Gastrocnemius medialis (tissue), 4 donors: Measurements from ENCODE around the gene NAV2. TPM values are rescaled to one million over a fixed set of nuclear protein-coding genes. Genes with fewer than 3 reads are reported as not detected.

ENCODE experiments used
- ATAC-seq, 2 donors: fragments of 150-250 bp; one replicate each; pipeline ENCODE4 v1.9.1; 2016
- DNase-seq, 2 donors: peaks; one replicate each; pipeline ENCODE4 v3.0.0-alpha.2; 2019
- H3K27ac ChIP-seq, 4 donors: fragments of 200-600 bp; sonication (generic); 1 replicate in 1 of 4; 2 replicates in 3 of 4; pipeline ENCODE4 v1.5.1; 2016 to 2018; ENCODE audit warnings: mild to moderate bottlenecking in 2 of 4, moderate library complexity in 1 of 4
- H3K27me3 ChIP-seq, 3 donors: fragments of 200-600 bp; sonication (generic) in 2 of 3; 1 replicate in 1 of 3; 2 replicates in 2 of 3; pipeline versions ENCODE4 v1.5.1 to v1.6.0; 2016 to 2019; ENCODE audit warnings: mild to moderate bottlenecking in 1 of 3, moderate library complexity in 1 of 3
- H3K36me3 ChIP-seq, 2 donors: fragments of 200-600 bp; sonication (generic) in 1 of 2; one replicate each; pipeline ENCODE4 v1.5.1; 2017 to 2018
- H3K4me1 ChIP-seq, 2 donors: fragments of 200-600 bp; sonication (generic) in 1 of 2; one replicate each; pipeline ENCODE4 v1.5.1; 2016 to 2017; ENCODE audit warnings: mild to moderate bottlenecking in 2 of 2
- H3K4me3 ChIP-seq, 4 donors: fragments of 200-600 bp; sonication (generic) in 3 of 4; 1 replicate in 1 of 4; 2 replicates in 3 of 4; pipeline ENCODE4 v1.5.1; 2016 to 2019; ENCODE audit warnings: mild to moderate bottlenecking in 2 of 4
- H3K9me3 ChIP-seq, 3 donors: fragments of 200-600 bp; sonication (generic) in 2 of 3; 1 replicate in 1 of 3; 2 replicates in 2 of 3; pipeline ENCODE4 v1.5.1; 2016 to 2019
- POLR2A ChIP-seq, 2 donors: fragments of 450-650 bp; IDR thresholded peaks; one replicate each; pipeline ENCODE4 v1.6.1; 2017; ENCODE audit warnings: antibody characterized with exemption in 2 of 2, mild to moderate bottlenecking in 2 of 2, moderate library complexity in 2 of 2
- in situ Hi-C, 4 donors: fragments of 200-750 bp; cut with MboI; loops; one replicate each; pipeline versions ENCODE4 v1.15.0 to v1.8.0; 2017; ENCODE audit warnings: low sequenced_read_pairs in 4 of 4
- intact Hi-C: fragments of 100-400 bp; cut with DNase I; formaldehyde crosslinking; loops from one replicate; pipeline ENCODE4 v1.15.1; 2023; ENCODE audit warnings: low total_unique reads
- total RNA-seq, 4 donors: library from RNA; depleted of rRNA; stranded (reverse); fragments of >200 nt; gene quantifications; one replicate each; pipeline versions ENCODE4 v1.1.0 to v1.2.3, GENCODE V29; 2016
- TF ChIP-seq, protein P1 (sequence below), 5 experiments: fragments of 450-650 bp in 3 of 5; fragments of 200-600 bp in 2 of 5; sonication (generic) in 2 of 5; IDR thresholded peaks in 4 of 5; conservative IDR thresholded peaks in 1 of 5; 1 replicate in 4 of 5; 2 replicates in 1 of 5; pipeline ENCODE4 v1.5.1; 2016 to 2019; ENCODE audit warnings: antibody characterized with exemption in 5 of 5, mild to moderate bottlenecking in 3 of 5, moderate library complexity in 3 of 5

Gene NAV2
- total RNA-seq, 4 donors from 2014 or later = 3.2 to 7.7 (median 5.5) TPM

DNA sequence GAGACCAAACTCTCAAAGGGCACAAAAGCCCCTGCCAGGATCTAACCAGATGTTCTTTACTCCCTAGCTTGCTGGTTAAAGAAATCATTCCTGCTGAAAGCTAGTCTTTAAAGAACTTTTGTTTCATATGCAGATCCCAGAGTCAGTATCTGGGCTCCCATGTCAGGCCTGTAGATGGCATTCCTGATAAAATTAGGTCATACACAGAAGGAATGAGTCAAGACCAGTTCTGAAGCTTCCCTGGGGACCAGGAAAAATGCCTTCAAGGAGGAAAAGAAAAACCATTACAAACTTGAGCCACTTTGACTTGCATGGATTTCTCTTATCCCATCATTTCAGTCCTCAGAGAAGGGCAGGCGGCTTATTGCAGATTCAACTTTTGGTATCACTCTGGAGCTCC lies 441.7 kb downstream of the NAV2 start:
- intact Hi-C loops (no loop called here), in situ Hi-C loops (no loop called here)
- Histone ChIP-seq H3K4me1 (no peaks in the 10 kb centered on the region), H3K4me3 (no peak overlapping the region), H3K36me3 (no peaks in the 10 kb centered on the region), H3K27ac (no peak overlapping the region), H3K27me3 (peaks cover 49 to 54% (median 52%) of the 10 kb centered on the region in 3 donors), H3K9me3 (no peaks in the 10 kb centered on the region)
- DNase-seq (no peak), ATAC-seq (no peak)
- TF ChIP-seq, protein P1, sequence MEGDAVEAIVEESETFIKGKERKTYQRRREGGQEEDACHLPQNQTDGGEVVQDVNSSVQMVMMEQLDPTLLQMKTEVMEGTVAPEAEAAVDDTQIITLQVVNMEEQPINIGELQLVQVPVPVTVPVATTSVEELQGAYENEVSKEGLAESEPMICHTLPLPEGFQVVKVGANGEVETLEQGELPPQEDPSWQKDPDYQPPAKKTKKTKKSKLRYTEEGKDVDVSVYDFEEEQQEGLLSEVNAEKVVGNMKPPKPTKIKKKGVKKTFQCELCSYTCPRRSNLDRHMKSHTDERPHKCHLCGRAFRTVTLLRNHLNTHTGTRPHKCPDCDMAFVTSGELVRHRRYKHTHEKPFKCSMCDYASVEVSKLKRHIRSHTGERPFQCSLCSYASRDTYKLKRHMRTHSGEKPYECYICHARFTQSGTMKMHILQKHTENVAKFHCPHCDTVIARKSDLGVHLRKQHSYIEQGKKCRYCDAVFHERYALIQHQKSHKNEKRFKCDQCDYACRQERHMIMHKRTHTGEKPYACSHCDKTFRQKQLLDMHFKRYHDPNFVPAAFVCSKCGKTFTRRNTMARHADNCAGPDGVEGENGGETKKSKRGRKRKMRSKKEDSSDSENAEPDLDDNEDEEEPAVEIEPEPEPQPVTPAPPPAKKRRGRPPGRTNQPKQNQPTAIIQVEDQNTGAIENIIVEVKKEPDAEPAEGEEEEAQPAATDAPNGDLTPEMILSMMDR (IDR thresholded peaks at IDR 0.05 in 4 of 5, conservative IDR thresholded peaks at IDR 0.05 in 1 of 5) = no peak
- no peak for TF ChIP-seq POLR2A (IDR thresholded peaks at IDR 0.05)

DNA sequence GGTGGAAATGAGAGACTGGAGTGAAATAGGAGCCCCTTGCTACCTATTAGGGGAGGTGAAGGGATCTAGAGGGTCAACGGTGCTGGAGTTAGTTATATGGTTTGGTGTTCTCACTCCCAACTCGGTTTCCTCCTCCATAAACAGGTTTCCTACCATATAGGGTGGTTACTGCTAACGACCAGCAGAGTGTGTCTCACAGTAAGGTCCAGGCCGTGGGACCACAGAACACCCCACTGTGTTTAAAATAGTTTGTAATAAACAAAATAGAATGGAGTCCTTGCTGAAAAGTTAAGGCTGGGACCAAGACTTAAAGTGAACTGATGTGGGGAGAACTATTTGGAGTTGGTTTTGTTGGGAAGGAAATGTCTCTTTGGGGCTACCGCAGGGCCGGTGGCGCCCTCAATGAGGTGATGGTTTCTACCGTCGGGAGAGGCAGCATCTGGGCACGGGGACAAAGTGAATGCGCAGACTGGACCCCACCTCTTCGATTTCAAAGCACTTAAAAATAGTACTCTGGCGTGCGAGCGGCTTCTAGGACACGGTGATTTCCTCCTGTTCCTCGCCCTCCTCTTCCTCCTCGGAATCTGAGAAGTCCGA lies 443.1 kb downstream of the NAV2 start:
- Histone ChIP-seq H3K27ac (no peak overlapping the region), H3K4me1 (no peaks in the 10 kb centered on the region), H3K9me3 (no peaks in the 10 kb centered on the region), H3K4me3 (no peak overlapping the region), H3K27me3 (peaks cover 63 to 68% (median 66%) of the 10 kb centered on the region in 3 donors), H3K36me3 (no peaks in the 10 kb centered on the region)
- ATAC-seq (no peak), DNase-seq (no peak)
- TF ChIP-seq POLR2A (IDR thresholded peaks at IDR 0.05) = no peak
- TF ChIP-seq, protein P1 (IDR thresholded peaks at IDR 0.05 in 4 of 5, conservative IDR thresholded peaks at IDR 0.05 in 1 of 5) = no peak
- in situ Hi-C loops = no loop called here
- intact Hi-C loops = no loop called here

DNA sequence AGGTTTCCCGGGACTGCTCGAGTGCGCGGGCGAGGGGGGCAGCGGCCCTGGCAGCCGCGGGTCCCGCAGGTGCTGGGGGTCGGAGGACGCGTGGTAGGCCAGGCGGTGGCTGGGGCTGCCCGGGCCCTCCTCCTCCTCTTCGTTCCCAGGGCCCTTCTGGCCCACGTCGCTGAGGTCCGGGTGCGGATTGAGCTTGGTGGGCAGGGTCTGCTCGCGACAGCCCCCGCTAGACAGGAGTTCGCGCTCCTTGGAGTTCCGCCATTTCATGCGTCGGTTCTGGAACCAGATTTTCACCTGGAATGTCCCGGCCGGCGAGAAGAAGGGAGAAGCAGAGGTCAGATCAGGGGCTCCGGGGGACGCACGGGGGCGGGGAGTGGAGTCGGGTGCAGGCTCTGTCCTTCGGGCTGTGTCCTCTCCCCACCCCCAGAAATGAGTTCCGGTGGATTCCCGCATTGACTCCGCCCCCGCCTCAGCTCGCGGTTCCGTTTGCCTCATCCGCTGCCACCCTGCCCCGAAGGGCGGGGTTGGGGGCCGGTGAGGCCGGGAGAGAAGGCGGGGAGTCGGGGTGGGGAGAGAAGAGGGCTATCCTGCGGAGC lies 443.7 kb downstream of the NAV2 start:
- peak overlapping the region in 1 of 4 donors; percentile 30 for H3K4me3 ChIP-seq
- H3K9me3 ChIP-seq = no peaks in the 10 kb centered on the region
- H3K27ac ChIP-seq = no peak overlapping the region
- no peaks in the 10 kb centered on the region for H3K4me1 ChIP-seq
- no peaks in the 10 kb centered on the region for H3K36me3 ChIP-seq
- in situ Hi-C loops (no loop called here), intact Hi-C loops (no loop called here)
- peaks cover 69 to 74% (median 72%) of the 10 kb centered on the region in 3 donors for H3K27me3 ChIP-seq
- TF ChIP-seq, protein P1 (IDR thresholded peaks at IDR 0.05 in 4 of 5, conservative IDR thresholded peaks at IDR 0.05 in 1 of 5) = no peak
- TF ChIP-seq POLR2A (IDR thresholded peaks at IDR 0.05) = no peak
- no peak for ATAC-seq
- DNase-seq = no peak

GRCh38 chr11:20156876-20157613 lies 444.4 kb downstream of the NAV2 start:
- Histone ChIP-seq H3K27ac (no peak overlapping the region), H3K4me3 (peak overlapping the region in 1 of 4 donors; percentile 30), H3K36me3 (no peaks in the 10 kb centered on the region), H3K9me3 (no peaks in the 10 kb centered on the region), H3K27me3 (peaks cover 75 to 81% (median 79%) of the 10 kb centered on the region in 3 donors), H3K4me1 (peaks cover 0 to 3% of the 10 kb centered on the region in 2 donors)
- DNase-seq (no peak), ATAC-seq (no peak)
- in situ Hi-C loops = no loop called here
- intact Hi-C loops = no loop called here
- TF ChIP-seq, protein P1 (IDR thresholded peaks at IDR 0.05 in 4 of 5, conservative IDR thresholded peaks at IDR 0.05 in 1 of 5) = no peak
- TF ChIP-seq POLR2A (IDR thresholded peaks at IDR 0.05) = no peak
